ENCODE measurements around the gene ABCD3.
"Not testable (repeated sequence)": the region's sequence is repeated elsewhere in the genome, so short reads cannot be mapped to it uniquely, and the experiment has no call there.

Gene ABCD3

DNA sequence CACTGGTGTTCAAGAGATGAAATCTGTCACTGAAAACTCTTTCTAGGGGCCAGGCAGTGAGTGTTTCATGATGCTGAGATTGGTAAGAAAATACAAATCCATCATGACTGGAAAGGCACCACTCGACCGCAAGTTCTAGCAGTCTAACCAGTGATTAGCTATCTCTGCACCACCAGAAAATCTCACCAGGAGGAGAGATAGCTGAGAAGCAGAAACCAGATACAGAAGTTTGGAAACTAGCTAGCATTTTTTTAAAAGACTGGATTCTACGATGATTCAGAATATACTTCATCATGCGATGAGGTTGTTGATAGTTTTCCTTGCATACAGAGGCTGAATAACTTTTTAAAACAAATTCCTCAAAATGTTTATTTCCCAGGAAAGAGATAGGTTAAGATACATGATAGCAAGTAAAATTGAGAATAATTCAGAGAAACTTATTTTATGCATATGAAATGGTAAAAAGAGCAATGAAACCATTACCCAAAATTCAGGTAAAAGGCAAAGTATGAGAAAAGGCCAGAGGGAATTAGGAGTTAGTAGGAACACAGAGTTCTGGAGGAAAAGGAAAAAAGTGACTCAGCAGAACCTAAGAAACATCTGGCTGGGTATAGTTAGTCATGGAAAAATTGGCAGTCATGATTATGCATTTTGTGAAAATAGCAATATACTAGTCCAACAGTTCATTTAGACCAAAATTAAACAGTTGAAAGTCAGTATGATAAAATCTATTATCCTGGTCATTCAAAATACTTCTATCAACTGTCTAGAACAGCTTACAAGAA lies 126.7 kb downstream of the ABCD3 start:
- peak; percentile 57 for FAIRE-seq

DNA sequence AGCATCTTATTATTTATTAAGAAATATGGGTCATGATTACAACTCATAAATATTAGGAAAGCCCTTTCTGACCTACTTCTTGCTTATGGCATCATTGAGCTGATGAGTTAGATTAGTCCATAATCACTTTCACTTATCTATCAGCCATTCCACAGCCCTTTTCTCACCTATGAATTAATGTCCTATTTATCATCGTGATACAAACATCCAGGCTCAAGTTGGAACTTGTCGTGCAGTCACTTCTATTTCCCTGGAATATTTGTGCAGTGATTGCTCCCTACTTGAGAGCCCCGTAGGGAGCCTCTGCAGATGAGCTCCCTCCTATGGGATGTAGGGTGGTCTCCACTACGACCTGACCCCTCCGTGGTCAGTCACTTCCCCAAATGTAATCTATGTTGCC lies 131.5 kb downstream of the ABCD3 start:
- FAIRE-seq, result no peak
- no peak for DNase-seq (ENCODE audit: low spot score)

More for the DNA sequence above, 126.7 kb downstream of the ABCD3 start:
- DNase-seq (ENCODE audit: low spot score), result no peak

DNA sequence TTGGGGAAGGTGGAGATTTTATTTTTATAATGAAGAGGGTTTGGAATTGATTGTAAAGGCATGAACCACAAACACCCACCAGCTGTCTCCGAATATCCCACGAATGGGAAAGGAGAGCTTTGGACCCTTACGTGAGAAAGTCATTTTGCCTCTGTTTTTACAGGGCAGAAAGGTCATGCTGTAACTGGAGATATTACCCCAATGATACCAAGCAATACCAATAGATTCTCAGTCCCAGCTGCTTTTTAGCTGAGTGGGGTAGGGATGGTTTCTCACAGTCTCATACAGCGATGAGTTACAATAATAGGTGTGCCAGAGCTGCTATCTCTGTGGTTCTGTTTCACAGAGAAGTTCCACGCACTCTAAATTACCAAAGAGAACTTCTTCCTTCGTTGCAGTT lies 132.2 kb downstream of the ABCD3 start:
- DNase-seq (ENCODE audit: low spot score) (no peak), FAIRE-seq (no peak)

DNA sequence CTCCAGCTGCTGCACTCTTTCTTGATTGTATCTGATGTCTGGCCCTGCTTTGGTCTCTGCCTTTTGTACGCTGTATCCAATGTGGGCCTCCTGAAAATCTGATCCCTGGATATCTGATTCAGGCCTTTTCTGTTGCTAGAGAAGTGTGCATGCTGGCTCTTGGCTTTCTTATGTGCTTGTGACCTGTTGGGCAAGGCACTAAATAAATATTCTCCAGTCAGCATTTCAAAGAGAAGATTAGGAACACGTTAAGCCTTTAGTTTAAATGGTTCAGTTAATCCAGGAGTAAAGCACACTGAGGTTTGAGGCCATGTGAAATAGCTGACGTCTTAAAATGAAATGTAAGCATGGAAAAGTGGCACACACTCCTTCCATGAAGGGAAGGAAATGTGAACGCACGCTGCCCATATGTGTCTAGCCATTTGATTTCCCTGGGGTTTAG lies 132.6 kb downstream of the ABCD3 start:
- FAIRE-seq (no peak), DNase-seq (ENCODE audit: low spot score) (no peak)

DNA sequence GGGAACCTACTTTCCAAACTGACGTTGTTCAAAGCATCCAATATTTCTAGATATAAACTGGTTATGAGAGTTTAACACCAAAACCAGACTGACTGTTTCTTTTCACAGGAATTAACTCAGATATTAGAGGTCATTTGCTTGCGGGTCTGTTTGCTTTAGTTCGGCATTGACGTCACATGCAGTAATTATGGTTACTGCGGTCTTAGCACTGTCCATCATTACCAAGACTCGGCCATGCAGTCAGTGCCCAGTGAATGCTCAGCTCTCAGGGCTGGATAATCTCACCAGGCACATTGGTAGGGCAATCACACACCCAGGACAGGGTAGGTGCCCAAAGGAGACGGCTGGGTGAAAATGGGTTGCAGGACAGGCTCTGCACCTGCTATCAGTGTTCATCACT lies 133.3 kb downstream of the ABCD3 start:
- no peak for FAIRE-seq
- no peak for DNase-seq (ENCODE audit: low spot score)

DNA sequence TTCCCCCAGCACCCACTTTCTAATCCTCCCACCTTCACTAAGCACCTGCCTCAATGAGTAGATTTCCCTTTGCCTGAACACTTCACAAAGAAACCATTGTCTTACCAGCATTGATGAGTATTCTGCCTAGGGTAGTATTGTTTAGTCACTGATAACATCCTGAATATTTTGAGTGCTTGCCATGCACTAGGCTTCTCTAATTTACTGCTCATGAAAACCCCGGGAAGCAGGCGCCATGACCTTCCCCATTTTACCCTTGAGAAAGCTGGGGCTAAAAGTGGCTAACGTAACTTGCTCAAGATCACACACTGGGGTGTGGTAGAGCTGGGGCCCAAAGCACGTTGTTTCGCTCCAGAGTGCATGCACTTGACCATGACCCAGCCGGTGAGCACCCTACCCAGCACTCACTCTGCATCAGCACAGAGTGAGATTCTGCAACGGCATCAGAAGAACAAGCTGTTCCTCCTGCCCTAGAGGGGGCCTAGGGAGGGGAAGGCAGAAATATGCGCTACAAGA lies 133.9 kb downstream of the ABCD3 start:
- no peak for FAIRE-seq
- DNase-seq (ENCODE audit: low spot score), result no peak

DNA sequence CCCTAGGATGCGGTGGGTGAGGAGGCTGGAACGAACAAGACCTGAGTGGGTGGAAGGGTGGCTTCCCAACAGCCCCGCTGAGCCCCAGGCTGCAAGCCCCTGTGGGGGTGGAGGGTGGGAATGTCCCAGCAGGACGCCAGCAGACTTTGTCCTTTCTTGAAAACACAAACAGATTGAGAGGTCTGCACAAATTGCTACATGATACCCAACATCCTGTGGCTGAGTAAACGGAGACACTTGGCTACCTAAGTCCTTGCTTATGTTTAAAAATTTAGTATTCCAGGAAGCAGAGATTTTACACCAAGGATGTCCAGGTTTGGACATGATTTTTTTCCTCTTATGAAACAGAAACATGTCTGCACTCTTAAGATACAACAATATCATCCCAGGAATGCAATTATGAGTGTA lies 135.1 kb downstream of the ABCD3 start:
- DNase-seq (ENCODE audit: low spot score) (no peak), FAIRE-seq (no peak)

DNA sequence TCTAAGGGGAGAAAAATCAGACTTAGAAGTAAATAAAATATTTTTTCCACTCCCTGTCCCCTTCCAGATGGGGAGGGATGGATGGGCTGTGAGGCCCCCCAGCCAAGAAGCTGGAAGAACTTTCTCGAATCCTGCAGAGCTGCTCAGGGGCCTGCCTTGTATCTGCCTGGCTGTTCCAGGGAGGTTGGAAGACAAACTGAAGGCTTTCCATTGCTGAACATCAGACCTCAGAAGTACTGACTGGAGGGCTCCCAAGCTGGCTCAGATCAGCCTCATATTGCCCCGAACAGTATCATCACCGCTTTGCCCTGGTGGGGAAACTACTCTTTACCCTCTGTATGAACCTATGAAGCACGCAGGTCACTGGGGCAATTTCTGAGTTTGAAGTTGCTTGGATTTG lies 135.7 kb downstream of the ABCD3 start:
- DNase-seq (ENCODE audit: low spot score), result no peak
- FAIRE-seq, result no peak

DNA sequence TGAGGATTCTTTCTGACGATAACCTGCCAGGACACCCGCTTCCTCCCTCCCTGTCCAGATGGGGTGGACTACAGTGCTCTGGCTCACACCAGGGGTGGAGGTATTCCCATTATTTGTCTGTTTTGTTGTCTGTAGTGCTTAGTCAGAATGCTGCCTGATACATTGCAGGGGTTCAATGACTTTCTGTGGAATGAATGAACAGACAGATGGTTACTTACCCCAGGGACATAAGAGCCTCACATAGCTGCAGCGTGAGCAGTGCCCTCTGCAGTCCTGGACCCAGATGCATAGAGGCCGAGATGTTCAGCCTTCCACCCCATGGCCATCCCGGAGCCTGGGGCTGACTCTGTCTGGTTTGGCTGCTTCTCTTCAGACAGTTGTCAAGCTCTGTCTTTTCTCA lies 136.4 kb downstream of the ABCD3 start:
- FAIRE-seq (no peak), DNase-seq (ENCODE audit: low spot score) (no peak)

DNA sequence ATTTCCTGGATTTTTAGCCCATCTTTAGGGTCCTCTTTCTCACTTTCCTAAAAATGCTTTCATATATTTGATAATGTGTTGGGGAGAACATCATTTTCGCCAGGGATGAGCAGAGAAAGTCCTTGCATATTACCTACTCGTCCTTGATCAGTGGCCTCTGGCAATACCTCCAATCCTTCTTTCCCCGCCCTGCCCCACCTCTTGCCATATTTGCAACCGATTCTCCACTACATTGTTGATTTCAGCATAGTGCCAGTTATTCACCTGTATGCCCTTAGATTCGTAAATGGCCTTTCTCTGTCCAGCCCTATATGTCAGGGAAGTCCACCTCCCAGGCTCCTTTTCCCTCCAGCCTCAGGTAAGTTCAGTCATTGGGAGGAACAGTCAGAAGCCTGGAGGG lies 136.9 kb downstream of the ABCD3 start:
- FAIRE-seq, result no peak
- DNase-seq (ENCODE audit: low spot score), result no peak

DNA sequence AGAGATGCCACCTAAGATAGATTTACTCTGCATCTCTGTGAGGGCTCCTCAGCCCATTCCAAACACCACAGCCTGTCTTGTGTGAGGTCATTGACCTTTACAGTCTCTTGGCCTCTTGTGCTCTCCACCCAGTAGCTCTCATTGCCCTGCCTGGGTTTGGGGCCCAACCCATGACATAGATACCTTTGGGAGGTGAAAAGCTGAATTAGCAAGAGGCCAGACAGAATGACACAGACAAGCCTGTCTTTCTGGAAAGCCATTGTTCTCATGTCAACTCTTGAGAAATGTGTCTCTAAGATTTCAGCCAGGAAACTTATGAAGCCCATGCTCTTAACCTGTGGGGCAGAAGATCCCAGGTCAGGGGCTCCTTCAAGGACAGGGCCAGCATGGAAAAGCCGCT lies 141.7 kb downstream of the ABCD3 start:
- FAIRE-seq (no peak), DNase-seq (ENCODE audit: low spot score) (no peak)

DNA sequence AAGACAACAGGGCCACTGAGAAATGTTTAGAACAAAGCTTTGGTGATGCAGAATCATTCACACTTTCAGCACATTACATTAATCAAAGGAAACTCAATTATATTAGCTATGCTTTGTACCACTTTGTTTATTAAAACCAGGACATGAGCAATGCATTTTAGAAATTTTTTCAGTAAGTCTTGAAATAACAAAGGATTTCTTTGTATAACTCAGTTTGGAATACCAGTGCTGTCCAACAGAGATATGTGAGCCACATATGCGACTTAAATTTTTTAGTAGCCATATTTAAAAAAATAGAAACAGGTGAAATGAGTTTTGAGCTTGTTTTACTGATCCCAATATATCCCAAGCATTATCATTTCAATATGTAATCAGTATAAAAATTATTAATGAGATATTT lies 142.1 kb downstream of the ABCD3 start:
- FAIRE-seq (no peak), DNase-seq (ENCODE audit: low spot score) (no peak)

DNA sequence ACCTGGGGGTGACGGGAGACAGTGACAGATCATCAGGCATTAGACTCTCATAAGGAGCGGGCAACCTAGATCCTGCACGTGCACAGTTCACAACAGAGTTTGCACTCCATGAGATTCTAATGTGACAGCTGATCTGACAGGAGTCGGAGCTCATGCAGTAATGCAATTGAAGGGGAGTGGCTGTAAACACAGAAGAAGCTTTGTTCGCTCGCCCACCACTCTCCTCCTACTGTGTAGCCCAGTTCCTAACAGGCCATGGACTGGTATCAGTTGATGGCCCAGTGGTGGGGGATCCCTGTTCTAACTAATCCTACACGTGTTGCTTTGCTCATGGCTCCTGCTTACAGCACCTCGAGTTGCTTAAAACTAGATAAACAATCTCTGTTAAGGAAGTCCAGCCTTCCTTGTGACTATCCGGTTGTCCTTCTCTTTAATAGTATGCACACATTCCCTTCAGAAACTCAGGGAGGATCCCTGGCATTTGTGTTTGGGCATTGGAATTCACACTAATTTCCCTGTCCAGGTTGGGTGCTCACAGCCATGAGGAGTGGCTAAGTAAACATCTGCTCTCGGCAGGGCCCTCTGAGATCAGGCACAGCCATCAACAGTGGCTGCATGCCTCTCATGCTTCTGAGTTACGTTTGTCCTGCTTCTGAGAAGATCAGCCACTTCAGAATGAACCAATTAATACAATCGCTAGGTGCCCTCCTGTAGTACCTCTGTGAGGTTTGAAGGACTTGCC lies 144.5 kb downstream of the ABCD3 start:
- DNase-seq (ENCODE audit: low spot score) (no peak), FAIRE-seq (no peak)

DNA sequence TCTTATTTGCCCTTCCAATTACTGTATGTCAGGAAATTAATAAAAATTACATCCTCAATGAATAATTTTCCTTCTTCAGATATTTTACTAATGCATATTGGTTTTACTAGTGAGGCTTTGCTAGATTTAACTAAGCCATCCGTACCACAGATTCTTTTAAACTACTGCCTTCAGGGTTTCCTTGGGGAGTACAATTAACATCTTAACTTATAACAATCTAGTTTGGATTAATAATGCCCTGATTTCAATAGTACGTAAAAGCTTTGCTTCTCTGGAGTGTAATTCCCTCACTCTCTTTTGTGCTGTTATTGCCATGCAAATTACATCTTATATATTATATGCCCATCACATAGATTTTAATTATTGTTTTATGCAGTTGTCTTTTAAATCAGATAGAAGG lies 147.7 kb downstream of the ABCD3 start:
- no peak for DNase-seq (ENCODE audit: low spot score)
- no peak for FAIRE-seq

DNA sequence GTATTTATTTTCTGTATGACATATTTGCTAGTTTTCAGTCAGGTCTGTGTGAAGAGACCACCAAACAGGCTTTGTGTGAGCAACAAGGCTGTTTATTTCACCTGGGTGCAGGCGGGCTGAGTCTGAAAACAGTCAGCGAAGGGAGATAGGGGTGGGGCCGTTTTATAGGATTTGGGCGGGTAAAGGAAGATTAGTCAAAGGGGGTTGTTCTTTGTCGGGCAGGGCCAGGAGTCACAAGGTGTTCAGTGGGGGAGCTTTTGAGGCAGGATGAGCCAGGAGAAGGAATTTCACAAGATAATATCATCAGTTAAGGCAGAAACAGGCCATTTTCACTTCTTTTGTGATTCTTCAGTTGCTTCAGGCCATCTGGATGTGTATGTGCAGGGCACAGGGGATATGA lies 148.2 kb downstream of the ABCD3 start:
- DNase-seq (ENCODE audit: low spot score); FAIRE-seq: not testable (repeated sequence)

DNA sequence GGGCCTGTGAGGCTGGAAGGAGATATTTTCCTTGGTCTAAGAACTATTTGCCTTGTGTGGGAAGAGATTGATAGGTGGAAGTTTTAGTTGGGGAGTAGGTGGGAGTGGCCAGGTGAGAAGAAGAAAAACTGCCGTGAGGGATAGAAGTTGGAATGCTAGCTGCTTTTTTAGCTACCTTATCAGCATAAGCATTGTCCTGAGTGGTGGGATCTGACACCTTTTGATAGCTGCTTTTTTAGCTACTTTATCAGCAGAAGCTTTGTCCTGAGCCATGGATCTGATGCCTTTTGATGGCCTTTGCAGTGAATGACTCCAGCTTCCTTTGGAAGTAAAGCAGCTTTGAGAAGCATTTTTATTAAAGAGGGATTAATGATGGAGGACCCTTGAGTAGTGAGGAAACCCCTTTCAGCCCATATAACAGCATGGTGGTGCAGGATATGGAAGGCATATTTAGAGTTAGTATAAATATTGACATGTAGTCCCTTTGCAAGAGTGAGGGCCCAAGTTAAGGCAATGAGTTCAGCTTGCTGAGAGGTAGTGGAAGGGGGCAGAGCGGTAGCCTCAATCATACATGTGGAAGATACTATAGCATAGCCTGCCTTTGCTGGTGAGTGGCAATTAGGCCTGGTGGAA lies 149.9 kb downstream of the ABCD3 start:
- FAIRE-seq, result not testable (repeated sequence)

More for the DNA sequence above, 149.9 kb downstream of the ABCD3 start:
- DNase-seq (ENCODE audit: low spot score), result not testable (repeated sequence)

Measured in RCC 7860 (cell line).